Measurements from ENCODE around the gene SMYD5.

DNA sequence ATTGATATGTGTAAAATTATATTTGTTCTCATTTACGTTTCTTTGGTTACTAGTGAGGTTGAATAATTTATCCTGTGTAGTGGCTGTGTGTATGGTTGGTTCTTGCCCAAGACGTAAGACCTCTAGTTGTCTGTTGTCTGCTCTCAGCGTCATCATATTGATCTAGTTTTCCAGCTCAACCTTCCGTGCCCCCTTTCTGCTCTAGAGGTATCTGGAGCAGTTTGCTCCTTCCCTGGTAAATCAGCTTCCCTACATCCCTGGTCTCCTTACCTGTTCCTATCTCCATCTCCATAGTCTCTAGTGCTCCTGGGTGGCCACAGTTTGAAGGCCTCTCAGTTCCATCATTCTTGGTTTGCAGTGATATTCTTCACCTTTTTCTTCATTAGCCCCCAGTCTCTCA lies 1.2 kb downstream of the SMYD5 start:
- TF ChIP-seq, protein P1, sequence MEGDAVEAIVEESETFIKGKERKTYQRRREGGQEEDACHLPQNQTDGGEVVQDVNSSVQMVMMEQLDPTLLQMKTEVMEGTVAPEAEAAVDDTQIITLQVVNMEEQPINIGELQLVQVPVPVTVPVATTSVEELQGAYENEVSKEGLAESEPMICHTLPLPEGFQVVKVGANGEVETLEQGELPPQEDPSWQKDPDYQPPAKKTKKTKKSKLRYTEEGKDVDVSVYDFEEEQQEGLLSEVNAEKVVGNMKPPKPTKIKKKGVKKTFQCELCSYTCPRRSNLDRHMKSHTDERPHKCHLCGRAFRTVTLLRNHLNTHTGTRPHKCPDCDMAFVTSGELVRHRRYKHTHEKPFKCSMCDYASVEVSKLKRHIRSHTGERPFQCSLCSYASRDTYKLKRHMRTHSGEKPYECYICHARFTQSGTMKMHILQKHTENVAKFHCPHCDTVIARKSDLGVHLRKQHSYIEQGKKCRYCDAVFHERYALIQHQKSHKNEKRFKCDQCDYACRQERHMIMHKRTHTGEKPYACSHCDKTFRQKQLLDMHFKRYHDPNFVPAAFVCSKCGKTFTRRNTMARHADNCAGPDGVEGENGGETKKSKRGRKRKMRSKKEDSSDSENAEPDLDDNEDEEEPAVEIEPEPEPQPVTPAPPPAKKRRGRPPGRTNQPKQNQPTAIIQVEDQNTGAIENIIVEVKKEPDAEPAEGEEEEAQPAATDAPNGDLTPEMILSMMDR (IDR thresholded peaks at IDR 0.05): no peak
- TF ChIP-seq POLR2A (IDR thresholded peaks at IDR 0.05): no peak

Data from lower leg skin (tissue), 3 donors.